Measurements from ENCODE around the gene ATP10A.
"Not testable (repeated sequence)": the region's sequence is repeated elsewhere in the genome, so short reads cannot be mapped to it uniquely, and the experiment has no call there.

The ATP10A gene

GRCh38 chr15:25858952-25859760 lies 4.0 kb downstream of the ATP10A start:
- DNase-seq = no peak

GRCh38 chr15:25856059-25856458 lies 7.1 kb downstream of the ATP10A start:
- not testable (repeated sequence) for DNase-seq

- no peak for DNase-seq
Measured at GRCh38 chr15:25852661-25853524, 10.2 kb downstream of the ATP10A start.

GRCh38 chr15:25852027-25852426 lies 11.1 kb downstream of the ATP10A start:
- DNase-seq = no peak

GRCh38 chr15:25850154-25851111 lies 12.7 kb downstream of the ATP10A start:
- DNase-seq = peak; percentile 52

- peak; percentile 29 for DNase-seq
Measured at GRCh38 chr15:25849157-25849921, 13.8 kb downstream of the ATP10A start.

GRCh38 chr15:25848784-25849156 lies 14.4 kb downstream of the ATP10A start:
- DNase-seq = peak; percentile 2

- DNase-seq = no peak
Measured at GRCh38 chr15:25848325-25848724, 14.8 kb downstream of the ATP10A start.

- DNase-seq = peak; percentile 13
Measured at GRCh38 chr15:25847051-25847450, 16.1 kb downstream of the ATP10A start.

- DNase-seq = peak; percentile 3
Measured at GRCh38 chr15:25846377-25846776, 16.8 kb downstream of the ATP10A start.

- peak; percentile 34 for DNase-seq
Measured at GRCh38 chr15:25844981-25845680, 18.0 kb downstream of the ATP10A start.

GRCh38 chr15:25844542-25844941 lies 18.6 kb downstream of the ATP10A start:
- DNase-seq = peak; percentile 2

- DNase-seq = no peak
Measured at GRCh38 chr15:25844076-25844475, 19.1 kb downstream of the ATP10A start.

GRCh38 chr15:25839638-25840156 lies 23.4 kb downstream of the ATP10A start:
- no peak for DNase-seq

- DNase-seq = no peak
Measured at GRCh38 chr15:25838871-25839195, 24.3 kb downstream of the ATP10A start.

- DNase-seq = peak; percentile 2
Measured at GRCh38 chr15:25838191-25838870, 24.8 kb downstream of the ATP10A start.

GRCh38 chr15:25832158-25832557 lies 31.0 kb downstream of the ATP10A start:
- DNase-seq = no peak

GRCh38 chr15:25830844-25831451 lies 32.2 kb downstream of the ATP10A start:
- DNase-seq = no peak

GRCh38 chr15:25829073-25829472 lies 34.1 kb downstream of the ATP10A start:
- no peak for DNase-seq

- DNase-seq = no peak
Measured at GRCh38 chr15:25825207-25825606, 37.9 kb downstream of the ATP10A start.
